GM12873 (cell line): Measurements from ENCODE around the gene PEDS1.

Experiments used
- TF ChIP-seq, protein P1 (sequence below): IDR thresholded peaks from 2 replicates; pipeline ENCODE4 v1.5.1; 2012; ENCODE audit warnings: low read depth, mild to moderate bottlenecking, moderate library complexity, low read length, control low read depth; ENCODE audit not compliant: insufficient read depth; ENCODE audit errors: missing control alignments

The PEDS1 gene

DNA sequence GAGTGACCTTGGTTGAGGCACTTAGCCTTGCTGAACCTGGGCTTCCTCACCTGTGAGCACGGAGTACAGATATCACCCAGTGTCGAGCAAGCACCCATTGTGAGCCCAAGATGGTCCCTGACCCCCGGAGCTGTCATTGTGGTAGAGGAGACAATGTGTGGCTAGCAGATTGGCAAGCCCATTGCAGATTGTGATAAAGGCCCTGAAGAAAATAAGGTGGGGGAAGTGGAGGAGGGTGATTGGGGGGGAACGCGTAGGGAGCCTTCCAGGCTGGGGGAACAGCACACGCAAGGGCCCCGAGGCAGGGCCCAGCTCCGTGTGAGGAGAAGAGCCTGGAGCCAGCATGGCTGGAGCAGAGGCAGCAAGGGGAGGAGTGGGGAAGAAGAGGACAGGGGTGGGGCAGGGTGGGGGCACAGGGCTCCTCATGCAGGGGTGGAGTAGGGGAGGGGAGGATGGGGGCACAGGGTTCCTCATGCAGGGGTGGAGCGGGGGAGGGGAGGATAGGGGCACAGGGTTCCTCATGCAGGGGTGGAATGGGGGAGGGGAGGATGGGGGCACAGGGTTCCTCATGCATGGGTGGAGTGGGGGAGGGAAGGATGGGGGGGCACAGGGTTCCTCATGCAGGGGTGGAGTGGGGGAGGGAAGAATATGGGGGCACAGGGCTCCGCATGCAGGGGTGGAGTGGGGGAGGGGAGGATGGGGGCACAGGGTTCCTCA lies 44.1 kb upstream of the PEDS1 start:
- TF ChIP-seq, protein P1, sequence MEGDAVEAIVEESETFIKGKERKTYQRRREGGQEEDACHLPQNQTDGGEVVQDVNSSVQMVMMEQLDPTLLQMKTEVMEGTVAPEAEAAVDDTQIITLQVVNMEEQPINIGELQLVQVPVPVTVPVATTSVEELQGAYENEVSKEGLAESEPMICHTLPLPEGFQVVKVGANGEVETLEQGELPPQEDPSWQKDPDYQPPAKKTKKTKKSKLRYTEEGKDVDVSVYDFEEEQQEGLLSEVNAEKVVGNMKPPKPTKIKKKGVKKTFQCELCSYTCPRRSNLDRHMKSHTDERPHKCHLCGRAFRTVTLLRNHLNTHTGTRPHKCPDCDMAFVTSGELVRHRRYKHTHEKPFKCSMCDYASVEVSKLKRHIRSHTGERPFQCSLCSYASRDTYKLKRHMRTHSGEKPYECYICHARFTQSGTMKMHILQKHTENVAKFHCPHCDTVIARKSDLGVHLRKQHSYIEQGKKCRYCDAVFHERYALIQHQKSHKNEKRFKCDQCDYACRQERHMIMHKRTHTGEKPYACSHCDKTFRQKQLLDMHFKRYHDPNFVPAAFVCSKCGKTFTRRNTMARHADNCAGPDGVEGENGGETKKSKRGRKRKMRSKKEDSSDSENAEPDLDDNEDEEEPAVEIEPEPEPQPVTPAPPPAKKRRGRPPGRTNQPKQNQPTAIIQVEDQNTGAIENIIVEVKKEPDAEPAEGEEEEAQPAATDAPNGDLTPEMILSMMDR = no peak

DNA sequence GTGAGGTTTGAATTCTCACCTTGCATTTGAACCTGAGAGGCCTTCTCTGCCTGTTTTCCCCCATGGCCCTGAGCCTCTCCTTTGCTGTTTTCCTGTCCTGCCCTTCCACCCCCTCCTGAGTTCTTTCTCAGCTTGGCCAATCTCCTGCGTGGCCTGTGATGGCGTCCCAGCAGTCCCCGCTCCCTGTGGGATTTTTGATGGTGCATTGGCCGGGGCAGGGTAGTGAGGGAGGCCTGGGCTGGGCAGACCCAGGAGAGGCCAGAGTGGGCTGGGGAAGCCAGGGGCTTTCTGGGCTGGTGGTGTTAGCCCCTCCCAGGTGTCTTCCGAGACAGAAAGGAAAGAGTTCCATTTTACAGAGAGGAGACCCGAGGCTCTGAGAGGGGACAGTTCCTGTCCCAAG lies 43.4 kb upstream of the PEDS1 start:
- TF ChIP-seq, protein P1 = no peak

DNA sequence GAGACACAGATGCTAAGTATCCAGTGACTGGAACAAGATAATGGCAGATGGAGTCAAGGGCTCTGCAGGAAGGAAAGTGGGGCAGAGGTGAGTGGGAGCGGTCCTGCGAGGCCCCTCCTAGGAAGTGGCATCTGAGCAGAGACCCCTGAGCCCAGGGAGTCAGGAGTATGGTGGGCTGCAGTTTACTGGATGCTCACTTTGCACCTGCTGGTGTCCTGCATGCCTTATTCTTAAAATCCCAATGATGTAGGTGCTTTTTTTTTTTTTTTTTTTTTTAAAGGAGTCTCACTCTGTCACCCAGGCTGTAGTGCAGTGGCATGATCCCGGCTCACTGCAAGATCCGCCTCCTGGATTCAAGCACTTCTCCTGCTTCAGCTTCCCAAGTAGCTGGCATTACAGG lies 42.7 kb upstream of the PEDS1 start:
- TF ChIP-seq, protein P1 = no peak

DNA sequence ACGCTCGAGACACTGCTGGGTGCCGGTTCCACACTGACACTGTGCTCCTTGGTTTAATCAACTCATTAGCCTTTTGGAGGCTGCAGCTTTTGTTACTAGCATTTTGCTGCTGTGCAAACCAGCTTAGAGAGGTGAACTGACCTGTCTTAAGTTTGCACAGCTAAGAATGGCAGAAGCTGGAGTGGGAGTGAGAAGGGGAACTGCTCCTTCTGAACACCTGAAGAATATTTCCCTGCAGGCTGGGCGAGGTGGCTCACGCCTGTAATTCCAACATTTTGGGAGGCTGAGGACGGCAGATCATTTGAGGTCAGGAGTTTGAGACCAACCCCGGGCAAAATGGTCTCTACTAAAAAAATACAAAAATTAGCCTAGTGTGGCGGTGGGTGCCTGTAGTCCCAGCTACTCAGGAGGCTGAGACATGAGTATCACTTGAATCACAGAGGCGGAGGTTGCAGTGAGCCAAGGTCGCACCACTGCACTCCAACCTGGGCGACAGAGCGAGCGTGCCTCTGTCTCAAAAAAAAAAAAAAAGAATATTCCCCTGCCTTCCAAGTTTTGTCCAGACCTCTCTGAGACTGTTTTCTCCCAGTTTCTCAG lies 42.1 kb upstream of the PEDS1 start:
- TF ChIP-seq, protein P1 = no peak

DNA sequence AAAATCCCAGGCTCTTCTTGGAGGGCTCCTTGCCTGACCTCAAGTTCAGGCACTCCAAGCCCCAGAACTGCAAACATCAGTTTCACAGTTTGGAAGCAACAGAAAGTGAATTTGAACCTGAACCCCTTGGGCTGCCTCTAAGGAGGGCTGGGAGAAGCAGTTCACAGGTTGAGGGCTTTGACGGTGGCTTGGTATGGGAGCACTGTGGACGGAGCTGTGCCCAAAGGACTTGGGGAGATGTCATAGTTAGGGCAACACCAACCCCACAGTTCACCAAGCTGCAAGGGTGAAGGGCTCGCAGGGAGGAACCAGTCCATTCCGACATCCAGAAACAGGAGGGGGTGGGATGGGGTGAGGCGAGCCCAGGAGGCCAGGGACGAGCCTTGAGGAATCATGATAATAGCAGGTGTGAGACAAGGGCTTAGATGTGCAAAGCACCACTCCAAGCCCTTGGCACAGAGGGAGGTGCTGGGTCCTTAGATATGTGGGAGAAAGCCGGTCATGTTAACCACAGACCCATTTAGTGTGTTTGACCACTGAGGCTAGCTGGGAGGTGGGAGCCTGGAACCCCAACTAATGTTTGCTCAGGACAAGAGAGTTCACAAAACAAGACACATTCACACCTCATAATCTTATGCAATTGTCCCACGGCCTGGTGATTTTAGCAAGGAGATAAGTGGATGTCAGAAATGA lies 41.5 kb upstream of the PEDS1 start:
- TF ChIP-seq, protein P1 = no peak

DNA sequence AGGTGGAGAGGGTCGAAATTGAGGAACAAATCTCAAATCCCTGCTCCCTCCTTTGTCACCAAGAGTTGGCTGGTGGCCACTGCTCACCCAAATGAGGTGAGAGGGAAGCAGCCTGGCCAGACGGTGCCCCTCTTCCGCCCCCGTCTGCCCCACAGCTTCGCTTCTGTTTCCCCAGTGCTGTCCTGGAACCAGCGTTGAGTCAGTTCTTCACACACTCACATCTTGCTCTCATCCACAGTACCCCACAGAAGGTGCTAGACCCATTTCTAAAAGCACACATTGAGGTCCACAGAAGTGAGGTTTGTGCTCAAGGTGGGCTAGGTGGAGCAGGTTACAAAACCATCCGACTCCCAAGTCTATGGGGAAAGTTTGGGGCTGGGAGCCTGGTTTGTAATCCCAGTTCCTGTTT lies 40.9 kb upstream of the PEDS1 start:
- TF ChIP-seq, protein P1 = no peak

DNA sequence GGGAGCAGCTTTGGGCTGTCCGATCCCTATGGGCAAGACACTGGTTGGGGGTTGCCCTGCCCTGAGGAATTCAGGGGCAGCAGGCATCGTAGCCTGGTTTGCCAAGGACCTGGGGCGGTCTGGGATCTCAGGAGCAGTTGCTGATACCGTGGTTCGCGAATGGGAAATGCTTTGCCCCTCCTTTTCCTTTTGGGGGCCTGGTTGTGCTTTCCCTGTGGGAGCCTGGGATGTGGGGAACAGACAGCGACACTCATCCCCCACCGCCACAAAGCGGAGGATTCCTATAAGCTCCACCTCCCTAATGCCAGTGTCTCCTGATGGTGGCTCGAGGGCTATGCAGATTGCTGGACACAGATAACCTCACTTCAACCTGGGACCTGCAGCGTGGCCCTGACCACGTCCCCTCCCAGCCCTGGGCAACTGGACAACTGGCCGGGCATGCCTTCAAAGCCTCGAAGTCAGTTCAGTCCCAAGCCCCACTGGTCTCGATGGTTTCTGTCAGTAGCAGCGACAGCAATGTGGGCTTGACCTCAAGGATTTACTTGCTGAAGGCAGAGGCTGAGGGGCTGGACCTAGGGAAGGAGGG lies 40.4 kb upstream of the PEDS1 start:
- TF ChIP-seq, protein P1 = no peak
